Bone marrow (tissue), 2 donors: ENCODE measurements around the gene HMCN1.

ENCODE experiments used
- DNase-seq, 2 donors: peaks; one replicate each; lab custom pipeline; 2025; lab: John Stamatoyannopoulos, UW

Gene HMCN1

DNA sequence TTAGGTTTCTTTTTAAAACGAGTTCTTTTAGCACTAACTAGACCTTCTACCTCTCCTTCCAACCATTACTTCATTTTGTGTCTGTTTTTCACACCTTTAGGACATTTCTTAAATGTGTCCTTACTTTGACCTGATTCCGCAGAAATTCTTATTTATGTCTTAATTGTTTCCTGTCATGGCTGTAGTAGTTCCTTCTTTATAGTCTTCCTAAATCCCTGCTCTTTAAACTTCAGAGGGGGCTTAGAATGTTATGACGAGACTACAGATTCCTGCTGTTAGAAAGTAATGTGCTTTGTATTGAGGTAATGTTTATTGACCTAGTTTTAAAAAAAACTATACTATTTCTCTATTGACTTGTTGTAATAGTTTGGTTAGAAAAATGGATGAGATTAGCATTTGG, 70.4 kb downstream of the HMCN1 start:
- DNase-seq, result no peak

DNA sequence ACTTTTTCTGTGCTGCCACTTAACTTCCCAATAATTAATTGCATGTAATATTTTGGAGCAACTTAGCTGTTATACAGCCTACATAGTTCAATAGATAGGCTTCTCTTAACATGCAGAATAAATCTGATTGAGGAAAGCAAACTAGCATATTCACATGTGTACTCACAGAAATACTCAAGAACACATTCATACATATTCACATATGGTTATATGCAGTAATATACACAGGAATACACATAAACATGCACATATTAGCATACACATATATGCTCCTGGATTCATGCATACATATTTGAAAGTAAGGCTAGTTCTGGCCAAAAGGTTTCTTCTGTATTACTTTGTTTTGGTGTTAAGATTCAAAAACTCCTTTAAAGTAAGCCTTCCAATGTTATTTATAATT, 73.1 kb downstream of the HMCN1 start:
- no peak for DNase-seq

DNA sequence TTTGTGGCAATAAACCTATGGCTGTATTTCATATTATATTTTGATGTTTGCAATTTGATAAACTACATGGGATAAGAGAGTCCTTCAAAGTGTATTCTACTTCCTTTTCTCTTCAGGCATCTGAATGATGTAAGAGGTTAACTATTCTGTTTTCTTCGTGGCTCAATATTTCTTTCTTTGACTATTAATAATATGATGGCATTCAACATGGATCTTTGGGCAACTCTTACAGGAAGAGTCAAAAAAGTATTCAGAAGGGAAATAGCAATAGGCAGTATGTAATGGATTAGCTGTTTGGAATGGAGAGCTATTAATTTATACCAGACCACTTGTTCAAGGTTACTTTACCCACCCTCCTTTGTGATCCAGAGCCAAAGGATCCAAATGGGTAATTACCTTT, 74.4 kb downstream of the HMCN1 start:
- DNase-seq, result no peak

DNA sequence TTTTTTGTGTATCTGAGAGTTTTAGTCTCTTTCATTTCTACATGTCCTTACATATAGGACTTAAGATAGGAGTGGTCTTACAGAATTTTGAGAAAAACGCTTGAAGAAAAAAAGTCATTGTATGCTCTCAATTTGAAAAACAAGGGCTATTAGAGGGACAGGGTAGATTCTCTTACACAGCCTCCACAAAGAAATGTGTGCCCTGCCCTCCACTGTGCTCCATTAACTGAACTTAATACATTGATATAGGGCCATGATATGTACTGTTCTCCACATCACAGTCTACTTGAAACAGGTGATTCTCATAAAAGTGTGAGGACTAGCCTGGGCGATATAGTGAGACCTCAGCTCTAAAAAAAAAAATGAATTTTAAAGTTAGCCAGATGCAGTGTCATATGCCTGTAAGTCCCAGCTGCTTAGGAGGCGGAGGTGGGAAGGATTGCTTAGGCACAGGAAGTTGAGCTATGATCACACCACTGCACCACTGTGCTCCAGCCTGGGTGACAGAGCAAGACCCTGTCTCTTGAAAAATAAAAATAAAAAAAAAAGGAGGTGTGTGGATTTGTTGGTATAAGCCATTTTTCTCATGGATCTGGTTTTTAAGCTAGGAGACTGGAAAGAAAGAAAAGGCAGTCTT, 77.0 kb downstream of the HMCN1 start:
- DNase-seq, result no peak

DNA sequence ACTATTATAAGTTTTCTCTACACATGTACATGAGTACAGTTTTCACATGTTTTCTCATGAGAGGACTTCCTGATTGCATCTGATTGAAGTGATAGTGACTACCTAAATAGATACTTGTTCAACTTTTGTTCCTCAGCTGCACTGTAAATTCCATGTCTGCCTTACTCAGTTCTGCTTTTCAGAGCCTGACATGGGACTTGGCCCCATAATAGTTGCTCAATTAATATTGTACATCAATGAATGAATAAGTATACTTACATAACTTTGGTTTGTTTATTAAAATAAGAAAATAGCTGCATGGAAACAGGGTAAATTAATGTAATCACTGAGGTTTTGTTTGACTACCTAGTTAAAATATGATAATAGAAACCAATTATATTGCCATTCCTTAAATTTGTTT, 78.7 kb downstream of the HMCN1 start:
- no peak for DNase-seq

GRCh38 chr1:185813401-185813979, 79.3 kb downstream of the HMCN1 start:
- no peak for DNase-seq

DNA sequence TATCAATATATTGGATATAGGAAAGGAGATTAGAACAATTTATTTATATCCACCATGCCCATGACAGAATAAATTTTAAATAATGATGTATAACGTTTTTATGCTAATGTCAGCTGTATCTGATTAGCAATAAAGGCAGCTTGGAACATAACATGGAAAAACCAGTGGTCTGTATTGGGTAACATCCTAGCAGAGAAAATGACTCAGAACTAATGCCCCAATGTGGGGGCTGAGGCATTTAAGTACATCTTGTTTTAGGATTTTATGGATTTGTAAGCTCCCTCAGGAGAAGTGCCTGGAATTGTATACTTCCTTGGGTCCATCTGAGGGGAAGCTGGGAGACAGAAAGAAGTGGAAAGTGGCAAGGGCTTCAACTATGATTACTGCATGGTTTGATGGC, 82.3 kb downstream of the HMCN1 start:
- DNase-seq, result no peak

DNA sequence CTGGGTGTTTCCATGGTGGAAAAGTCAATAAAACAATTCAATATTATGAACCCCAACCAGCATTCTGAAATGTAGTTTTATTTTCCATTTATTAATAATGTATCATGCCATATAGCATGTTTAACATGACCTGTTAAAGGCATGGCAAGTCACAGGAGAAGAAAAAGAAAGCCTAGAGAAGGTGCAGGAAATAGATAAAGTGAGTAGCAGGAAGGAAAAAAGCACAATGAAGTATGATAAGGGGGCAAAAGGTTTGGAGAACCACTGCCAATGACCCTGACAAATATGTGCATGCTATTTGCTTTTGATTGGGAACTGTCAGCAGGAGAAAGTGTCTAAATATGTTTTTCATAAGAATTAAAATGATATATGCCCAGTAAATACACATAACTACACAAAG, 85.6 kb downstream of the HMCN1 start:
- no peak for DNase-seq

- DNase-seq, result no peak
These were observed 87.6 kb downstream of the HMCN1 start for GRCh38 chr1:185821612-185822385.

- DNase-seq, result no peak
These were observed 89.3 kb downstream of the HMCN1 start for GRCh38 chr1:185823467-185823866.

DNA sequence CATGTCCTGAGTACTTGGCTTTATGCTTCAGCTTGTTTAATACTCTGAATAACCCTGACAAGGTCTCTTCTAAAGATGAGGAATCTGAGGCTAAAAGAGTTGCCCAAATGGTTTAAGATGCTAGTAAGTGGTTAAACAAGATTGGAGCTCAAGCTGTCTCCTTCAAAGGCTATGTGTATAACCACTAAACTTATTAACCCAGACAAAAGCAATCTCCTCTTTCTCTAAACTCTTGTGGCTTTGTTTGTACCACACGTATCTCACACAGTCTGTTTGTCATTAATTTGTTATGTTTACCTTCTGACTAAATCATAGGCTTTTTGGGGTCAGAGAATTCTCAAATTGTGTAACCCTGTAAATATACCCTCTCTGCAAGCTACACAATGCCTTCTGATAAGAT, 89.9 kb downstream of the HMCN1 start:
- DNase-seq, result no peak

- DNase-seq, result no peak
These were observed 91.4 kb downstream of the HMCN1 start for GRCh38 chr1:185825556-185825955.

DNA sequence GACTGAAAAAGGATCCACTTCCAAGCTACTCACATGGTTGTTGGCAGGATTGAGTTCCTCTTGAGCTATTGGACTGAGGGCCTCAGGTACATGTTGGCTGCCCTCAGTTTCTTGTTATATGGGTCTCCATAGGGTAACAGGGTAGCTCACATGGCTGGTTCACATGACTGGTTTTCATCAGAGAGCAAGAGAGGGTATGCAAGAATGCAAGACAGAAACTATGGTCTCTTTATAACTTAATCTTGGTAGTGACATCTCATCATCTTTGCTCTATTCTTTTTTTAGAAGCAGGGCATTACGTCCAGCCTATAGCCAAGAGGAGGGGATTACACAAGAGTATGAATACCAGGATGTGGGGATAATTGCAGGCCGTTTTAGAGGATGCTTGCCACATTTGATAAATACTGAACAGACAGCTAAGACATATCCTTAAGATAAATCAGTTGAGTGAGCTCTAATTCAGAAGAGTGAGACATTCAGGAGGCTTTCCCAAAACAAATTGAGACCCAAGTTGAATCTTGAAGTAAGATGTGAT, 100.2 kb downstream of the HMCN1 start:
- DNase-seq, result no peak

DNA sequence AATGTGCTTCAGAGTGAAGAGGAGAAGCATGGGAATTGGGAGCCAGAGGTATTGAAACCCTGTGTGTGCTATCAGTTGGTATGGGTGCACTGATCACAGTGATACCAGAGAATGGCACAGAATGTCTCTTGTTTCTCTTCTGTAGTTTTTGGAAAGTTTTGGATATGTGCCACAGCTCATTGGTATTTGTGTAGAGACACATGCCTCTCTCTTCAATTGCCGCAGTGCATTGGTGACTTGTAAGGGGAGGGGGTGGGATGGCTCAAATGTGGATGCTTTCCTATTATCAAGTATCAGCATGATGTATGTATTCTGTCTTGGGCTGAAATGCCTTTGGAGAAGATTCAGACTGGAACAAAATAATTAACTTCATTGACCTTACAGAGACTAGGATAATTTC, 101.0 kb downstream of the HMCN1 start:
- no peak for DNase-seq

DNA sequence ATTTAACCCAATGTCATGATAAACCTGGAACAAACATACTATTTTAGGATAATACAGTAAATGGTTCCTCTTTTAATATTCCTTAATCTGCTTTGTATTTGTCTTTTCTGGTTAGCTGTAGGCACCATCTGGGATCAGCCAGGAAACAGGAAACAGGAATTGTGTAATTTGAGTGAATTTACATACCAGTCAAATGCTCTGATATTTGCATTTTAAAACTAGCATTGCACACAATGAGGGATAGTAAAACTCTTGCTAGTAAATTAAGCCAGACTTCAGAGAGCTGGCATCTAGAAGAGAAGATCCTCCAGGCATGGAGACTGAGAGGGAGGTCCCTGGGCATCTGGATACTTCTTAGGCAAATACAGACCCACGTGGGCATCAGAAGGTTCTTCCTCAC, 103.5 kb downstream of the HMCN1 start:
- no peak for DNase-seq

DNA sequence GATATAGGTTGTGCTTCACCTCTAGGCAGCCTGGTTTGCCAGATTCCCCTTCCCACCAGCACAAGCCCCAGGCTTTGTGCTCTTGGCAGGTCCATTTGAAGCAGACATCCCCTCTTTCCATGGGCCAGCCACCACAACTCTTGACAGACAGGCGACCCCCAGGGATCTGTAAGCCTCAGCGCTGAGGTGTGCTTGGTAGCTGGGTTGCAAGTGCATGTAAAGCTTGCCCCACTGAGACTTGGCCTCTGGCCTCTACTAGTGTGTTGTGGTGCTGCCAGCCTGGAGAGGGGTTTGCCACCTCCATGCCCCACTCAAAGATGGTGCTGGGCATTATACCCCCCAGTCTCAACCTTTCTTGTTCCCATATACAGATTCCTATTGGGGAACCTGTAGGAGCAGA, 103.9 kb downstream of the HMCN1 start:
- no peak for DNase-seq

GRCh38 chr1:185840880-185841279, 106.7 kb downstream of the HMCN1 start:
- no peak for DNase-seq

DNA sequence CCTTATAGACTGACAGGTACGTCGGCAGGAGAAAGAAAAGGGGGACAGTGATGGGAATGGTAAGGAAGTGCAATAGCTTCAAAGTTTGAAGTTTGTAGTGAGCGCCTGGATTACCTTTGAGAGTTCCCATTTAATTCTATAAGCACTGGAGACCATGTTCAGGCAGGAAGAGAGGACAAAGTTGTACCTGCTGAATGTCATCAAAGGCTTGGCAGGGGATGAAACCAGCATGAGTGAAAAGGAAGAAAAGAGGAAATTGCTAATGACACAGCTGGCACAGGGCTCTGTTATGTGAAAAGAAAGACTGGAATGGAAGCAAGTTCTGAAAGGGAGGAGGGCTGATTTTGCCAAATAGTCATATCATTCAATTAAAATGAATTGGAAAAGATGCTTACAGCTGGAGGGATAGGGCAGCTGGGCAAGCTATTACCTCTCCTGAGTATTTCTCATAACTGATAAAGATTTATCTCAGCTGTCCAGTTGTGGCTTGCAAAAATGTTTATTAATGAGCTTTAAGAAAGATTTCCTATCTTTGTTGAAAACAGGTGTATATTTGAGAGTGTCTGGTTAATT, 109.2 kb downstream of the HMCN1 start:
- no peak for DNase-seq

- DNase-seq, result no peak
These were observed 109.8 kb downstream of the HMCN1 start for GRCh38 chr1:185843986-185844385.

DNA sequence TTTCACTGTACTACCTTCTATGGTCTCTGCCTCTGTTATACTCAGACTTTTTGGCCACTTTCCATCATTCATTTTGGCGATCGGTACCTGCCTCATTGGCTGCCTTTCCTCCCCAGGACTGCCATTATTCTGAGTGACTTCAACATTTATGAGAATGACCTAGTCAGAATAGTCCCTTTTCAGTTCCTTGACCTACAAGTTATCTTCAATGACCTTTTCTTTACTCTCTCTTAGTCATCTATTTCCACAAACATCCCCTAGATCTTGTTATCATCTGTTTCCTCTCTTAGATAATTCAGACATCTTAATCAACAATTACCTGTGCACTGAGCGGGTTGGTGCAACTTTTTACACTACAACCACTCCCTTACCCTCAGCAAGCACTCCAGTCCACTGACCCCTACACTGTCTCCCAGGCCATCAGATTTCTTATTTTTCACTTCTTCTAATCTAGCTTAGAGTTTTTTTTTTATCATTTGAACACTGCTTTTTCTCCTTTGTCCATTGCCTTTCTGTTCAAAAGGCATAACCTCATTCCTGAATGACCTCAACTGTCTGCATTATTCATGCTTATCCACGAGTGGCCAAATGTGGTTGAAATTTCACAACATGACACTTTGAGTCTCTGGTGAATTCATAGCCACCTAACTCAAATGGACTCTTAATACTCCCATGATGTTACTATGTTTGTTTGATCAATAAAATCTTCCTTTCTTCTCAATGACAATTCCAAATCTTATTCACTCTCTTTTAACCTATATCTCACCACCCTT, 112.7 kb downstream of the HMCN1 start:
- DNase-seq, result no peak

DNA sequence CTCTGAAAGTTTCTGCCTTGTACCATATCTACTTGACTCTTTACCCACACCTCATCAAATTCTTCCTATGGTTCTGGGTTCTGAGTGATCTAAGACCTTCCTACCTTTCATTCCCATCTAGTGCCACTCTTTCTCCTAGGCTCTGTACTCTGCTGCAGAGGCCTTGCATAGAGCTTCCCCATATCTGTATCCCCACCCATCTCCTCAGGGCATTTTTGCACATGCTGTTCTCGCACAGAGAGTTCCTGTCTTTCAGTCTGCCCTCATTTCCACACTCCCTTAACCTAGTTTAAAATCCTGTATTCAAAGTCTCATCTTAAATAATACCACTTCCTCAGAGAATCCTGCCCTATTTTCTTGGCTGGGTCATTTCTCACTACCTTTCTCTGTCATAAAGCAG, 114.8 kb downstream of the HMCN1 start:
- DNase-seq, result no peak

DNA sequence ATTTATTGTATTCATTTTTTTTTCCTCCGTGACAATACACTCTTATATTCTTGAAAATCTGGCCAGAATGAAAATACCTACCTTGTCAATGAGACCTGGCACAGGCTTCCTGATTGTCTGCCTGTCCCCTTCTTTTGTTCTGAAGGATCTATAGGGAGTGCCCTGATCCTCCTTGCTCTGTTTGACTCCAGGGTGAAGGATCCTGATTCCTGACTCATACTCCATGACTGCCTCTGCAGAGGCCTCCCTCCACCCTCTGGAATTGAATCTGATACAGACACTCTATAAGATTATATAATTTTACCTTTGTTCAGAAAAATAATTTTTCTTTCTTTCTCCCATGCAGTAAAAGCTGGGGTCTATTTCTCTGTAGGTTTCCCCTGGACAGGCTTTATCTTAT, 116.2 kb downstream of the HMCN1 start:
- DNase-seq, result no peak
